Measurements from ENCODE around the gene NAMPT. TPM values are rescaled to one million over a fixed set of nuclear protein-coding genes. Genes with fewer than 3 reads are reported as not detected.

The NAMPT gene
- total RNA-seq, 6 experiments from 2014 or later: 118 to 726 (median 515) TPM

GRCh38 chr7:106318482-106318881, 33.7 kb upstream of the NAMPT start:
- no peaks in the 10 kb centered on the region for H3K4me1 ChIP-seq
- intact Hi-C loops (cut with DNase I): no loop called here
- H3K9me3 ChIP-seq: no peaks in the 10 kb centered on the region

GRCh38 chr7:106317971-106318370, 33.2 kb upstream of the NAMPT start:
- Histone ChIP-seq H3K9me3 (no peaks in the 10 kb centered on the region), H3K4me1 (no peaks in the 10 kb centered on the region), H3K4me3 (no peak overlapping the region), H3K36me3 (no peaks in the 10 kb centered on the region), H3K27ac (no peak overlapping the region), H3K27me3 (no peaks in the 10 kb centered on the region)
- intact Hi-C loops (cut with DNase I): no loop called here
- 55% methylated on average over 3 of the region's 5 CpGs for WGBS (ENCODE audit: insufficient coverage, low coverage, low lambda C conversion rate, missing lambda C conversion rate)
- TF ChIP-seq POLR2A (IDR thresholded peaks at IDR 0.05) (no peak), CTCF (IDR thresholded peaks at IDR 0.05) (no peak)
- no peak for ATAC-seq
- no peak for DNase-seq

More at GRCh38 chr7:106318482-106318881, 33.7 kb upstream of the NAMPT start:
- DNase-seq (no peak), ATAC-seq (no peak)
- H3K4me3 ChIP-seq: no peak overlapping the region
- H3K27me3 ChIP-seq: no peaks in the 10 kb centered on the region
- H3K36me3 ChIP-seq: no peaks in the 10 kb centered on the region
- WGBS (ENCODE audit: insufficient coverage, low coverage, low lambda C conversion rate, missing lambda C conversion rate): no CpG with 5 or more reads among the region's 2 CpGs
- no peak for TF ChIP-seq POLR2A (IDR thresholded peaks at IDR 0.05)
- TF ChIP-seq CTCF (IDR thresholded peaks at IDR 0.05): no peak
- no peak overlapping the region for H3K27ac ChIP-seq

DNA sequence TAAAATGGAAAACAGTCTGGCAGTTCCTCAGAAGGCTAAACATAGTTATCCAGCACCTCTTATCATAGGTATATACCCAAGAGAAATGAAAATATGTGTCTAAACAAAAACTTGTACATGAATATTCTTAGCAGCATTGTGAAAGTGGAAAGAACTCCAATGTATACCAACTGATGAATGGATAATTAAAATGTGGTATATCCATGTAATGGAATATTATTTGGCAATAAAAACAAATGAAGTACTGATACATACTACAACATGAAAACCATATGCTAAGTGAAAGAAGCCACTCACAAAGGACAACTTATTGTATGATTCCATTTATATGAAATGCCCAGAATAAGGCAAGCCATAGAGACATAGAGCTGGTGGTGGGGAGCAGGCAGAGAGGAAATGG, 32.2 kb upstream of the NAMPT start:
- no peak for ATAC-seq
- H3K36me3 ChIP-seq: no peaks in the 10 kb centered on the region
- TF ChIP-seq POLR2A (IDR thresholded peaks at IDR 0.05) (no peak), CTCF (IDR thresholded peaks at IDR 0.05) (no peak)
- H3K4me1 ChIP-seq: no peaks in the 10 kb centered on the region
- H3K27me3 ChIP-seq: no peaks in the 10 kb centered on the region
- H3K27ac ChIP-seq: no peak overlapping the region
- H3K4me3 ChIP-seq: no peak overlapping the region
- H3K9me3 ChIP-seq: no peaks in the 10 kb centered on the region
- no peak for DNase-seq
- intact Hi-C loops (cut with DNase I): no loop called here

DNA sequence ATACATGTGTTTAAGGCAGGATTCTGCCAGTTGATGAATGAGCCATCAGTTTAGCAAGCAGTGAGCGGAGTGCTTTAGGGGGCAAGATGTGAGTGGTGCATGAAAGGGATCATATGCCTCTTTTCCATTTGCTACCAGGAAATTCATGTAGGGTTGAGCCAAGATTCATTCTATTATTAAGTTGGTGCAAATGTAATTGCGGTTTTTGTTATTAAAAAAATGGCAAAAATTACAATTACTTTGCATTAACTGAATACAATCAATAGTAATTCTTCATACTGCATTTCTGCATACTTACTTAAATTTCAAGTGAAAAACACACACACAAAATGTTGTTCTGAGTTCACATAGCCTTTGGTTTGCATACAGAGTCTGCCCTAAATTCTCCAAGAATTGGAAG, 30.1 kb upstream of the NAMPT start:
- TF ChIP-seq CTCF (IDR thresholded peaks at IDR 0.05) (no peak), POLR2A (IDR thresholded peaks at IDR 0.05) (no peak)
- Histone ChIP-seq H3K27me3 (no peaks in the 10 kb centered on the region), H3K4me3 (no peak overlapping the region), H3K9me3 (no peaks in the 10 kb centered on the region), H3K27ac (peak overlapping the region in 1 of 3 donors; percentile 4), H3K36me3 (no peaks in the 10 kb centered on the region), H3K4me1 (no peaks in the 10 kb centered on the region)
- DNase-seq (no peak), ATAC-seq (no peak)
- WGBS (ENCODE audit: insufficient coverage, low coverage, low lambda C conversion rate, missing lambda C conversion rate): 93% methylated on average over 2 of the region's 2 CpGs
- intact Hi-C loops (cut with DNase I): no loop called here

DNA sequence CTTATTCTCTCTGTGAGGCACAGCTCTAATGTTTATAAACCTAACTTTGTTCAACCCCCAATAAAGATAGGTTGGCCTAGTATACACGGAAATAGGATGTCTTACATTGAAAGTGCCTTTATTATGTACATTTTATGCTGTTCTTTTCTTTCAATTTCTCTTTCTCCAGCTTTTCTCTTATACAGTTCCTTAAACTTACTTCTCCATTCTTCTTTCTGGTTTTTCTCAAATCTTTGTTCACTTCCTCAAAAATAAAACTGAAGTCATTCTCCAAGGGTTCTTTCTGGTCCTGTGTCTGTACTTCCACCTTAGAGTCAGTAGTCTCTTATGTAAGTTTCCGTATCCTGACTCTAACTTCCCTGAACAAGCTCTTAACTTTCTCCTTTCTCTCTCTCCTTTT, 29.2 kb upstream of the NAMPT start:
- peak in 3 of 4 donors; percentile 21 to 50 (median 37) for ATAC-seq
- Histone ChIP-seq H3K27ac (peak overlapping the region in 2 of 3 donors; percentile 19 to 20), H3K27me3 (no peaks in the 10 kb centered on the region), H3K36me3 (no peaks in the 10 kb centered on the region), H3K9me3 (no peaks in the 10 kb centered on the region), H3K4me1 (no peaks in the 10 kb centered on the region), H3K4me3 (no peak overlapping the region)
- DNase-seq: no peak
- WGBS (ENCODE audit: insufficient coverage, low coverage, low lambda C conversion rate, missing lambda C conversion rate): 25% methylated on average over 2 of the region's 2 CpGs
- intact Hi-C loops (cut with DNase I): no loop called here
- no peak for TF ChIP-seq CTCF (IDR thresholded peaks at IDR 0.05)
- no peak for TF ChIP-seq POLR2A (IDR thresholded peaks at IDR 0.05)

Data from right lobe of liver (tissue), 6 donors.